Effector memory CD8-positive, alpha-beta T cell (primary cell): ENCODE data around the gene TPK1.

Experiments used
- ATAC-seq: fragments of 150-1000 bp; cut with Tn5 transposase; replicated peaks from 2 replicates; pipeline ENCODE4 v1.10.0; 2021; ENCODE audit warnings: mild to moderate bottlenecking, moderate library complexity
- DNase-seq, 3 experiments: peaks; one replicate each; pipeline ENCODE4 v3.0.0; 2021
- H3K27ac Mint-ChIP-seq, 2 donors: one replicate each; pipeline ENCODE4 v1.8.0; 2022; ENCODE audit warnings: mild to moderate bottlenecking in 2 of 2, mixed read lengths in 2 of 2, moderate library complexity in 2 of 2
- H3K27me3 Mint-ChIP-seq, 2 donors: one replicate each; pipeline ENCODE4 v1.8.0; 2022; ENCODE audit warnings: mixed read lengths in 2 of 2
- H3K36me3 Mint-ChIP-seq: one replicate; pipeline ENCODE4 v1.8.0; 2022; ENCODE audit warnings: mild to moderate bottlenecking, moderate library complexity, mixed read lengths; ENCODE audit not compliant: insufficient read depth
- H3K4me1 Mint-ChIP-seq, 2 donors: one replicate each; pipeline ENCODE4 v1.8.0; 2022; ENCODE audit warnings: low read depth in 2 of 2, mixed read lengths in 2 of 2
- H3K4me3 Mint-ChIP-seq, 2 donors: one replicate each; pipeline ENCODE4 v1.8.0; 2022; ENCODE audit warnings: mild to moderate bottlenecking in 2 of 2, mixed read lengths in 2 of 2, moderate library complexity in 2 of 2
- H3K9me3 Mint-ChIP-seq, 2 donors: one replicate each; pipeline ENCODE4 v1.8.0; 2022; ENCODE audit warnings: mixed read lengths in 2 of 2

The TPK1 gene

GRCh38 chr7:144508702-144509101 is 327.2 kb downstream of the TPK1 start:
- ATAC-seq (no peak), DNase-seq (no peak)
- no peaks in the 10 kb centered on the region for H3K27me3 Mint-ChIP-seq
- no peaks in the 10 kb centered on the region for H3K4me1 Mint-ChIP-seq
- no peak overlapping the region for H3K4me3 Mint-ChIP-seq
- H3K27ac Mint-ChIP-seq, result no peak overlapping the region
- no peaks in the 10 kb centered on the region for H3K9me3 Mint-ChIP-seq
- H3K36me3 Mint-ChIP-seq, result no peaks in the 10 kb centered on the region

GRCh38 chr7:144503215-144503614 is 332.6 kb downstream of the TPK1 start:
- Mint-ChIP-seq H3K4me1 (no peaks in the 10 kb centered on the region), H3K36me3 (no peaks in the 10 kb centered on the region), H3K27ac (no peak overlapping the region), H3K27me3 (no peaks in the 10 kb centered on the region), H3K9me3 (no peaks in the 10 kb centered on the region), H3K4me3 (no peak overlapping the region)
- no peak for ATAC-seq
- no peak for DNase-seq

- H3K27ac Mint-ChIP-seq, result no peak overlapping the region
- ATAC-seq (no peak), DNase-seq (no peak)
- H3K9me3 Mint-ChIP-seq, result no peaks in the 10 kb centered on the region
- H3K36me3 Mint-ChIP-seq, result no peaks in the 10 kb centered on the region
- H3K4me3 Mint-ChIP-seq, result no peak overlapping the region
- no peaks in the 10 kb centered on the region for H3K4me1 Mint-ChIP-seq
- H3K27me3 Mint-ChIP-seq, result no peaks in the 10 kb centered on the region
These were observed 335.6 kb downstream of the TPK1 start for GRCh38 chr7:144500225-144500624.

GRCh38 chr7:144497282-144497681 is 338.6 kb downstream of the TPK1 start:
- DNase-seq (no peak), ATAC-seq (no peak)
- Mint-ChIP-seq H3K4me1 (no peaks in the 10 kb centered on the region), H3K27me3 (no peaks in the 10 kb centered on the region), H3K9me3 (no peaks in the 10 kb centered on the region), H3K36me3 (no peaks in the 10 kb centered on the region), H3K27ac (no peak overlapping the region), H3K4me3 (no peak overlapping the region)

GRCh38 chr7:144494355-144494754 is 341.5 kb downstream of the TPK1 start:
- ATAC-seq, result no peak
- H3K4me1 Mint-ChIP-seq, result no peaks in the 10 kb centered on the region
- DNase-seq, result no peak
- no peaks in the 10 kb centered on the region for H3K9me3 Mint-ChIP-seq
- H3K27ac Mint-ChIP-seq, result no peak overlapping the region
- no peak overlapping the region for H3K4me3 Mint-ChIP-seq
- no peaks in the 10 kb centered on the region for H3K27me3 Mint-ChIP-seq
- H3K36me3 Mint-ChIP-seq, result no peaks in the 10 kb centered on the region

- no peak overlapping the region for H3K4me3 Mint-ChIP-seq
- H3K27me3 Mint-ChIP-seq, result no peaks in the 10 kb centered on the region
- H3K36me3 Mint-ChIP-seq, result no peaks in the 10 kb centered on the region
- H3K27ac Mint-ChIP-seq, result no peak overlapping the region
- H3K9me3 Mint-ChIP-seq, result no peaks in the 10 kb centered on the region
- no peaks in the 10 kb centered on the region for H3K4me1 Mint-ChIP-seq
- DNase-seq (no peak), ATAC-seq (no peak)
These were observed 346.3 kb downstream of the TPK1 start for GRCh38 chr7:144489504-144489903.

GRCh38 chr7:144488977-144489376 is 346.9 kb downstream of the TPK1 start:
- no peaks in the 10 kb centered on the region for H3K4me1 Mint-ChIP-seq
- no peaks in the 10 kb centered on the region for H3K9me3 Mint-ChIP-seq
- ATAC-seq (no peak), DNase-seq (no peak)
- H3K4me3 Mint-ChIP-seq, result no peak overlapping the region
- no peak overlapping the region for H3K27ac Mint-ChIP-seq
- H3K36me3 Mint-ChIP-seq, result no peaks in the 10 kb centered on the region
- H3K27me3 Mint-ChIP-seq, result no peaks in the 10 kb centered on the region

- H3K9me3 Mint-ChIP-seq, result no peaks in the 10 kb centered on the region
- H3K4me3 Mint-ChIP-seq, result no peak overlapping the region
- H3K27me3 Mint-ChIP-seq, result no peaks in the 10 kb centered on the region
- no peaks in the 10 kb centered on the region for H3K36me3 Mint-ChIP-seq
- ATAC-seq (no peak), DNase-seq (no peak)
- H3K4me1 Mint-ChIP-seq, result no peaks in the 10 kb centered on the region
- no peak overlapping the region for H3K27ac Mint-ChIP-seq
These were observed 348.0 kb downstream of the TPK1 start for GRCh38 chr7:144487901-144488300.

GRCh38 chr7:144484445-144484844 is 351.4 kb downstream of the TPK1 start:
- no peak overlapping the region for H3K27ac Mint-ChIP-seq
- no peaks in the 10 kb centered on the region for H3K36me3 Mint-ChIP-seq
- H3K27me3 Mint-ChIP-seq, result no peaks in the 10 kb centered on the region
- DNase-seq (no peak), ATAC-seq (no peak)
- H3K4me1 Mint-ChIP-seq, result no peaks in the 10 kb centered on the region
- no peak overlapping the region for H3K4me3 Mint-ChIP-seq
- H3K9me3 Mint-ChIP-seq, result no peaks in the 10 kb centered on the region

- no peaks in the 10 kb centered on the region for H3K27me3 Mint-ChIP-seq
- no peaks in the 10 kb centered on the region for H3K4me1 Mint-ChIP-seq
- H3K4me3 Mint-ChIP-seq, result no peak overlapping the region
- H3K9me3 Mint-ChIP-seq, result no peaks in the 10 kb centered on the region
- H3K36me3 Mint-ChIP-seq, result no peaks in the 10 kb centered on the region
- DNase-seq, result no peak
- no peak for ATAC-seq
- H3K27ac Mint-ChIP-seq, result no peak overlapping the region
These were observed 352.7 kb downstream of the TPK1 start for GRCh38 chr7:144483189-144483588.

- H3K4me3 Mint-ChIP-seq, result no peak overlapping the region
These were observed 354.0 kb downstream of the TPK1 start for GRCh38 chr7:144481833-144482232.

GRCh38 chr7:144477348-144477747 is 358.5 kb downstream of the TPK1 start:
- Mint-ChIP-seq H3K36me3 (no peaks in the 10 kb centered on the region), H3K27me3 (no peaks in the 10 kb centered on the region), H3K27ac (no peak overlapping the region), H3K9me3 (no peaks in the 10 kb centered on the region), H3K4me3 (no peak overlapping the region), H3K4me1 (no peaks in the 10 kb centered on the region)
- ATAC-seq, result no peak
- no peak for DNase-seq

More at GRCh38 chr7:144481833-144482232, 354.0 kb downstream of the TPK1 start:
- Mint-ChIP-seq H3K36me3 (no peaks in the 10 kb centered on the region), H3K27me3 (no peaks in the 10 kb centered on the region), H3K4me1 (no peaks in the 10 kb centered on the region), H3K27ac (no peak overlapping the region), H3K9me3 (no peaks in the 10 kb centered on the region)
- ATAC-seq (no peak), DNase-seq (no peak)

GRCh38 chr7:144474800-144475615 is 360.8 kb downstream of the TPK1 start:
- Mint-ChIP-seq H3K27me3 (no peaks in the 10 kb centered on the region), H3K4me1 (no peaks in the 10 kb centered on the region), H3K4me3 (no peak overlapping the region), H3K27ac (no peak overlapping the region), H3K36me3 (no peaks in the 10 kb centered on the region), H3K9me3 (no peaks in the 10 kb centered on the region)
- ATAC-seq (no peak), DNase-seq (no peak)

- no peaks in the 10 kb centered on the region for H3K36me3 Mint-ChIP-seq
- no peak for ATAC-seq
- H3K4me3 Mint-ChIP-seq, result no peak overlapping the region
- no peak for DNase-seq
- H3K9me3 Mint-ChIP-seq, result no peaks in the 10 kb centered on the region
- H3K4me1 Mint-ChIP-seq, result no peaks in the 10 kb centered on the region
- H3K27me3 Mint-ChIP-seq, result no peaks in the 10 kb centered on the region
- no peak overlapping the region for H3K27ac Mint-ChIP-seq
These were observed 361.5 kb downstream of the TPK1 start for GRCh38 chr7:144474363-144474762.
